Erythroblast (primary cell): ENCODE measurements around the gene FNIP1.

ENCODE experiments used
- GATA1 ChIP-seq: IDR thresholded peaks from 2 replicates; pipeline ENCODE4 v1.6.1; 2011; ENCODE audit warnings: low read depth, mild to moderate bottlenecking, control low read depth, low read length, moderate library complexity
- POLR2A ChIP-seq: IDR thresholded peaks from 2 replicates; pipeline ENCODE4 v1.6.1; 2011; ENCODE audit warnings: mild to moderate bottlenecking, low read length

GRCh38 chr5:131634238-131634637, 162.6 kb downstream of the FNIP1 start:
- TF ChIP-seq POLR2A (no peak), GATA1 (no peak)
